C4-2B (cell line): ENCODE results near the gene ID2.

Experiments used
- CTCF ChIP-seq: fragments of 450-650 bp; conservative IDR thresholded peaks from 2 replicates; pipeline ENCODE4 v1.5.1; 2017; ENCODE audit warnings: mild to moderate bottlenecking
- ZFX ChIP-seq: fragments of 450-650 bp; IDR thresholded peaks from 2 replicates; pipeline ENCODE4 v1.6.1; 2017

- TF ChIP-seq CTCF (no peak), ZFX (no peak)
Measured at GRCh38 chr2:8728305-8729015, 46.6 kb downstream of the ID2 start.
